HEK293 (cell line): ENCODE results near the gene MKNK2.
"Not testable (repeated sequence)": the region's sequence is repeated elsewhere in the genome, so short reads cannot be mapped to it uniquely, and the experiment has no call there.

Experiments used
- CTCF ChIP-seq: fragments of 450-650 bp; formaldehyde crosslinking; IDR thresholded peaks from 2 replicates; pipeline ENCODE4 v1.5.1; 2016; ENCODE audit warnings: missing biosample characterization, missing genetic modification characterization
- PRDM1 ChIP-seq: fragments of 450-650 bp; formaldehyde crosslinking; IDR thresholded peaks from 2 replicates; pipeline ENCODE4; 2016; ENCODE audit warnings: missing biosample characterization, missing genetic modification characterization
- PRDM6 ChIP-seq: fragments of 450-650 bp; formaldehyde crosslinking; IDR thresholded peaks from 2 replicates; pipeline ENCODE4 v1.5.1; 2017; ENCODE audit warnings: missing biosample characterization, missing genetic modification characterization
- REST ChIP-seq: fragments of 450-650 bp; formaldehyde crosslinking; IDR thresholded peaks from 2 replicates; pipeline ENCODE4 v1.5.1; 2016; ENCODE audit warnings: missing biosample characterization, missing genetic modification characterization
- SCRT2 ChIP-seq: fragments of 450-650 bp; formaldehyde crosslinking; IDR thresholded peaks from 2 replicates; pipeline ENCODE4 v1.5.1; 2016; ENCODE audit warnings: missing biosample characterization, missing genetic modification characterization
- SP7 ChIP-seq: fragments of 450-650 bp; formaldehyde crosslinking; IDR thresholded peaks from 2 replicates; pipeline ENCODE4 v1.5.1; 2016; ENCODE audit warnings: missing biosample characterization, missing genetic modification characterization
- WT1 ChIP-seq: fragments of 450-650 bp; formaldehyde crosslinking; IDR thresholded peaks from 2 replicates; pipeline ENCODE4 v1.5.1; 2016; ENCODE audit warnings: missing biosample characterization, missing genetic modification characterization
- ZNF26 ChIP-seq: fragments of 450-650 bp; formaldehyde crosslinking; IDR thresholded peaks from 2 replicates; pipeline ENCODE4 v1.5.1; 2016; ENCODE audit warnings: missing biosample characterization, missing genetic modification characterization
- ZNF292 ChIP-seq: fragments of 450-650 bp; formaldehyde crosslinking; IDR thresholded peaks from 2 replicates; pipeline ENCODE4 v1.5.1; 2016; ENCODE audit warnings: low read depth, missing biosample characterization, missing genetic modification characterization, borderline replicate concordance
- ZNF302 ChIP-seq: fragments of 450-650 bp; formaldehyde crosslinking; IDR thresholded peaks from 2 replicates; pipeline ENCODE4 v1.5.1; 2016; ENCODE audit warnings: missing biosample characterization, missing genetic modification characterization, low read depth
- ZNF518A ChIP-seq: fragments of 450-650 bp; formaldehyde crosslinking; conservative IDR thresholded peaks from 2 replicates; pipeline ENCODE4 v1.5.1; 2016; ENCODE audit warnings: low read depth, missing biosample characterization, missing genetic modification characterization
- ZNF600 ChIP-seq: fragments of 450-650 bp; formaldehyde crosslinking; IDR thresholded peaks from 2 replicates; pipeline ENCODE4 v1.5.1; 2016; ENCODE audit warnings: missing biosample characterization, missing genetic modification characterization
- ZNF692 ChIP-seq: fragments of 450-650 bp; formaldehyde crosslinking; IDR thresholded peaks from 2 replicates; pipeline ENCODE4 v1.5.1; 2016; ENCODE audit warnings: missing biosample characterization, missing genetic modification characterization
- ZNF707 ChIP-seq: fragments of 450-650 bp; formaldehyde crosslinking; IDR thresholded peaks from 2 replicates; pipeline ENCODE4 v1.5.1; 2016; ENCODE audit warnings: missing biosample characterization, missing genetic modification characterization

GRCh38 chr19:2091926-2092525, 41.0 kb upstream of the MKNK2 start:
- TF ChIP-seq CTCF (tag by site-specific recombination); SCRT2 (tag by site-specific recombination); WT1 (tag by site-specific recombination); ZNF600 (tag by site-specific recombination); ZNF518A (tag by site-specific recombination); ZNF302 (tag by site-specific recombination); REST; ZNF26; PRDM6; SP7 (tag by site-specific recombination); ZNF707; ZNF292 (tag by site-specific recombination); PRDM1; ZNF692: not testable (repeated sequence)
